Lower leg skin (tissue), 3 donors: ENCODE measurements around the gene SREK1.
"Not testable (repeated sequence)": the region's sequence is repeated elsewhere in the genome, so short reads cannot be mapped to it uniquely, and the experiment has no call there.

Experiments used
- POLR2A ChIP-seq, 2 donors: fragments of 450-650 bp; IDR thresholded peaks; one replicate each; pipeline ENCODE4 v1.6.1; 2016 to 2017; ENCODE audit warnings: antibody characterized with exemption in 2 of 2, mild to moderate bottlenecking in 1 of 2, moderate library complexity in 1 of 2
- TF ChIP-seq, protein P1 (sequence below), 3 donors: fragments of 450-650 bp; IDR thresholded peaks; one replicate each; pipeline ENCODE4 v1.5.1; 2016; ENCODE audit warnings: antibody characterized with exemption in 3 of 3, mild to moderate bottlenecking in 3 of 3, moderate library complexity in 2 of 3

DNA sequence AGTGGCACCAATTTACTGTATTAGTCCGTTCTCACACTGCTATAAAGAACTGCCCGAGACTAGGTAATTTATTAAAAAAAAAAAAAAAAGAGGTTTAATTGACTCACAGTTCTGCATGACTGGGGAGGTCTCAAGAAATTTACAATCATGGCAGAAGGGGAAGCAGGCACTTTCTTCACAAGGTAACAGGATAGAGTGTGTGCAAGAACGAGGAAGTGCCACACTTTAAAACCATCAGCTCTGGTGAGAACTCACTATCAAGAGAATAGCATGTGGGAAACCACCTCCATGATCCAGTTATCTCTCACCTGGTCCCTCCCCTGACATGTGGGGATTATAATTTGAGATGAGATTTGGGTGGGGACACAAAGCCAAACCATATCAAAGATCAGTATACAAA, 7.2 kb upstream of the SREK1 start:
- not testable (repeated sequence) for TF ChIP-seq POLR2A (IDR thresholded peaks at IDR 0.05)
- TF ChIP-seq, protein P1, sequence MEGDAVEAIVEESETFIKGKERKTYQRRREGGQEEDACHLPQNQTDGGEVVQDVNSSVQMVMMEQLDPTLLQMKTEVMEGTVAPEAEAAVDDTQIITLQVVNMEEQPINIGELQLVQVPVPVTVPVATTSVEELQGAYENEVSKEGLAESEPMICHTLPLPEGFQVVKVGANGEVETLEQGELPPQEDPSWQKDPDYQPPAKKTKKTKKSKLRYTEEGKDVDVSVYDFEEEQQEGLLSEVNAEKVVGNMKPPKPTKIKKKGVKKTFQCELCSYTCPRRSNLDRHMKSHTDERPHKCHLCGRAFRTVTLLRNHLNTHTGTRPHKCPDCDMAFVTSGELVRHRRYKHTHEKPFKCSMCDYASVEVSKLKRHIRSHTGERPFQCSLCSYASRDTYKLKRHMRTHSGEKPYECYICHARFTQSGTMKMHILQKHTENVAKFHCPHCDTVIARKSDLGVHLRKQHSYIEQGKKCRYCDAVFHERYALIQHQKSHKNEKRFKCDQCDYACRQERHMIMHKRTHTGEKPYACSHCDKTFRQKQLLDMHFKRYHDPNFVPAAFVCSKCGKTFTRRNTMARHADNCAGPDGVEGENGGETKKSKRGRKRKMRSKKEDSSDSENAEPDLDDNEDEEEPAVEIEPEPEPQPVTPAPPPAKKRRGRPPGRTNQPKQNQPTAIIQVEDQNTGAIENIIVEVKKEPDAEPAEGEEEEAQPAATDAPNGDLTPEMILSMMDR (IDR thresholded peaks at IDR 0.05): not testable (repeated sequence)
